GM19468 (cell line): ENCODE measurements around the gene ERC2.

Source experiments
- ATAC-seq: cut with Tn5 transposase; IDR thresholded peaks from one replicate; pipeline ENCODE4 v1.9.1; 2021; ENCODE audit warnings: mild to moderate bottlenecking, moderate library complexity, moderate number of reproducible peaks; ENCODE audit not compliant: unreplicated experiment; ENCODE audit errors: extremely low read depth

ERC2 gene

DNA sequence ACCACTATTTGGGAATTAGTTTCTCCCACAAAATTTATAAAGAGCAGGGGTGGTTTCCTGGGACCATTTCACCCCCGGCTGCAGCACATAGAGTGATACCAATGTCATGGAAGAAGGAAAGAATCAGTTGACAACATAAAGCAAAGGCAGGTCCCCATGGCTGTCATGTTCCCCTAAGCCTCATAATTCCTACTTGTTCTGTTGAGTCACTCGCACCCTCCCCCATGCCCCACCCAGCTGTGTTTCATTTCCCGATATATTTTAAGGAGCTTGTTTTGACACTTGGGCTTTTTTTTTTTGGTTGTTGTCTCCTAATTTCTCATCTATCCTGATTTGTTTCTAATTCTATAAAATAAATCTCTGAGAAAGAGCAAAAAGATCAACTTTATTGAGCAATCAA, 24.9 kb downstream of the ERC2 start:
- ATAC-seq, result no peak

DNA sequence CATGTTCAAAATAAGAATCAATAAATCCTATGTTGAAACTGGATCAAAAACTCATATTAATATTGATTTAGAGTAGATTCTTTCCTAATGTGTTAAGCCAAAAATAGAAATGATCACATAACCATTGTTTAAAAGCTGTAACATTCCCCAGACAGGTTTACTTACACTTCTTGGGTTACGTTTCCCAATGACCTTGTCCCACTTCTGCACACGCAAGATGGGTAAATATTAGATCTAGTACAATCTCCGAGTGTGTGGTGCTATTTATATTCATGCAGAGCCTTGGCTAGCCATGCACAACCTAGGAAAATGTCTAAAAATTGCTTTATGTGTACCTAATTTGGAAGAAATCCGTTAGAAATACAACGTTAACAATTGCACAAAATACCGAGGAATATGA, 39.6 kb downstream of the ERC2 start:
- no peak for ATAC-seq

GRCh38 chr3:56424885-56425284, 43.4 kb downstream of the ERC2 start:
- ATAC-seq, result no peak

DNA sequence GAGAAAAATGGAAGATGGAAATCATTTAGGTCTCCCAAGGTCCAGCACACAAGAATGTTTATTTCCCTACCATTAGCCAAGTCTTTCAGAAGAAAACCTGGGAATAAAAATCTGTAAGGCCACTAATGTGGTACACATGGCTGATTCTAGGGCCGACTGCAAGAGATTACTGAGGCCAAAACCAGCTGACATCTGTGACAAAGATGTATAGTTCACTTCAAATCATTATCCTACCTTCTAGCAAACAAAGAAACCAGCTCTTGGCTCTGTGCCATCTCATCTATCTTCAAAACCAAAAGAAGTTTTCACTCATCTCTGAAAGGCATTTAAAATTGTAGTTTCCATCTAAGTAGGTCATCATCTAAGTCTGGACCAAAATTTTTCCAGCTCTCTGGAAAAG, 43.9 kb downstream of the ERC2 start:
- no peak for ATAC-seq

- ATAC-seq, result no peak
Observed at GRCh38 chr3:56423661-56424099, 44.6 kb downstream of the ERC2 start.

DNA sequence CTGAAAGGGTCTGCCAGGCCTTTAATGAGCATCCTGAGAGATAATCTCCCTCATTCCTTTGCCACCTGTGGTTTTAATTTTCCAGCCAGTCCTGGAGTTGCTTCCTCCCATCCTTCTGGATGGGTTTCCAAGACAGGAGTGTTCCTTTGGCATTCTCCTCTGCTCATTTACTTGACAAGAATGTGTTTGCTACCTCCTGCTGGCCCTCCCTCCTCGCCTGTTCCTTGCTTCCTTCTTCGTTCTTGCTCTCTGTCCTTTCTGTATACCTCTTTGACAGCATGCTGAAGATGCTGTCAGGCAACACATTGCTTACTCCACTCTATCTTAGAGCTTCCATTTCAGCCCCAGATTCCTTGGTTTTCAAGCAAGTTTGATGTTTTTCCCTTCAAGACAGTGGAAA, 46.0 kb downstream of the ERC2 start:
- no peak for ATAC-seq

DNA sequence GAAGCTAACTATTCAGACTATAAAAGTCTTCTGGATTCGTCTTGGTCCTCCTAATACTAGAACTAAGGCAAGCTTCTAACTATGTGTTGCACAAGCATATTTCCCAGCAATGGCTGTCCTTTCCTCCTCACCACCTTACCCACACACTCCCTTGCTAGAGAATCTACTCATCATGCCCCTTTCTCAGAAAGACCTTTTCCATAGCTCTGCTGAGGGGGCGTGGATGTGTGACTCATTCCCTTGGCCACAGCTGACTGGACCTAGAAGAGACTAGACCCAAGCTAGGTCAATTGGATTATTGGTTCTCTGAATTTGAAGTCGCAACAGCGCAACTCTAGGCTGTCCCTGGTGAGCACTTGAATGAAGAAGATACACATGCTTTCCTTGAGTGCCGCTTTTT, 47.1 kb downstream of the ERC2 start:
- ATAC-seq, result no peak

DNA sequence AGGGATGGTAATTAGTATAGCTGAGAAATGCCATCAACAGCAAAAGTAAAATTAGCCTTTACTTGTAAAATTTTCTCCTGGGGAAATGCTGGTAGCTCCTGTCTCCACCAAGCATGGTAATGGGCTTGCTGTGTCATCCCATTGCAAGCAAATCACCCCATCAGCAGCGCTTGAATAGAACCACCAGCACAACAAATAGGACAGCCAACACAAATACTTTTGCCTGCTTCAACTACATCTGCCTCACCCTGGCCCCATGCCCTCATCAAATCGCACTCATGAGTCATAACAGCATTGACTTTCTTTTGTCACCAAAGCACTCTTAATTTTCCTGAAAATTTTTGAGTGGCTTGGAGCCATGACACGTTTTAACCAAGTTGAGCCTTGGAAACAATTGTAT, 52.6 kb downstream of the ERC2 start:
- ATAC-seq, result no peak

DNA sequence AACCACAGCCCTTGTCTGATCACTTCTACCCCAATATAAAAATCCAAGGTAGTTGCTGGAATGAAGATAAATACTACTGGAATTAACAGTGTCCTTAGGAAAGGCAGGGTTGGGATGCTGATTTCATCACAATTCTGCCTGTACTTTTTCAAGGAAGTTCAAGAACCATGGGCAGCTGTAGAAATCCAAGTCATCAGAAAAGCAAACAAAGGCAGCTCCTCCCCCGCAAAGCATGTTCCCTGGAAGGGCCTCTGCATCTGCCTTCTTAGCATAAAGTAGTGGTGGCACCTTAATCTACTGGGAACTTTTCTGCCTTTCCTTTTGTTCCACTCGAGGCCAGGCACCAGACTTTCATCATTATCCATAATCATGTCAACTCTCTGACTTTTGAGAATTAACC, 54.4 kb downstream of the ERC2 start:
- no peak for ATAC-seq

DNA sequence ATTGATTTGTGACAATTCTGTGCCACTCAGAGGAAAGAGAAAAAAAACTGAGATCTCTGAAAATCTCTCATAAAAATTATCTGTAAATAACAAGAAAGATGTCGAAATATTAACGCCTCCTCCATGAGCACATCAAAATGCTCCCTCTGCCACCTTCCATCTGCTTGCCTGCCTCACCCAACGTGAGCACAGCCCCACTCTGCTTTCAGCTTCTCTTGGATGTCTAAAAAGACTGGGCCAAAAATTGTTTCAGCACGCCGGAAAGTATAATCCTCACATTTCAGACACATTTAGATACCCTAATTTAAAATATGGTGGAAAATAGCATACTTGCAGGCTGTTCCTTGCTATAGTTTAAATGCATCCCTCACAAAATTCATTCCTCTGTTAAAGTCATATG, 57.1 kb downstream of the ERC2 start:
- no peak for ATAC-seq

- no peak for ATAC-seq
Observed at GRCh38 chr3:56410576-56410975, 57.7 kb downstream of the ERC2 start.

- ATAC-seq, result no peak
Observed at GRCh38 chr3:56409790-56410189, 58.5 kb downstream of the ERC2 start.

- no peak for ATAC-seq
Observed at GRCh38 chr3:56408761-56409196, 59.5 kb downstream of the ERC2 start.

GRCh38 chr3:56406826-56407515, 61.3 kb downstream of the ERC2 start:
- no peak for ATAC-seq

DNA sequence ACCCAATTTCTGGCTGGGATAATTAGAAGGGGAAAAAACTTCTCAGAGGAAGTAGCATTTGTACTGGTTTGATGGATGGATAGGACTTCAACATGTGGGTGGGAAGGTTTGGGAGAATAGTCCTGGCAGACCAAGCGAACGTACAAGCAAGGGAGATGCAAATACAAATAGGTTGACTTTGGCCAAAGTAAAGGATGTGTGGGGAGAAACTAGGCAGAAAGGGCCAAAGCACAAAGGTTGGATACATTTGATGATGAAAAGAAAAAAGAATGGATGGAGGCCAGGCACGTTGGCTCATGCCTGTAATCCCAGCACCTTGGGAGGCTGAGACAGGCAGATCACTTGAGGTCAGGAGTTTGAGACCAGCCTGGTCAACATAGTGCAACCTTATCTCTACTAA, 63.4 kb downstream of the ERC2 start:
- ATAC-seq, result no peak

- ATAC-seq, result no peak
Observed at GRCh38 chr3:56398659-56399058, 69.6 kb downstream of the ERC2 start.

DNA sequence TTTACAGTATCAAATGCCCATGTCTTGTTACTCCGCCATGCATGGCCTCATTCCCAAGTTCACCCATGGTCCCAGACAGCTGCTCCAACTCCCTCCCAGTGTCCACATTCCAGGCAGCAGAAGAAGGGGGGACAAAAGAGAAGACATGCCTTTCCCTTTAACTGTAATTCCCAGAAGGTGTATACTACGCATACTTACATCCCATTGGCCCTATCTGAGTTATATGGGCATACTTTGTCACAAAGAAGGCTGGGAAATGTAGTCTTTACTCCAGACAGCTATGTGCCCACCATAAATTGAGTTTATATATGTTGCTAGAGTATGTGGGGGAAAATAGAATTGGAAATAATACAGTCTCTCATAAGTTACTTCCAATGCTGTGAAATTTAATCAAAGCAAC, 70.5 kb downstream of the ERC2 start:
- no peak for ATAC-seq

- ATAC-seq, result no peak
Observed at GRCh38 chr3:56389183-56389830, 79.0 kb downstream of the ERC2 start.

GRCh38 chr3:56383092-56383491, 85.2 kb downstream of the ERC2 start:
- no peak for ATAC-seq

- no peak for ATAC-seq
Observed at GRCh38 chr3:56379723-56380287, 88.5 kb downstream of the ERC2 start.

GRCh38 chr3:56375654-56376053, 92.6 kb downstream of the ERC2 start:
- no peak for ATAC-seq

DNA sequence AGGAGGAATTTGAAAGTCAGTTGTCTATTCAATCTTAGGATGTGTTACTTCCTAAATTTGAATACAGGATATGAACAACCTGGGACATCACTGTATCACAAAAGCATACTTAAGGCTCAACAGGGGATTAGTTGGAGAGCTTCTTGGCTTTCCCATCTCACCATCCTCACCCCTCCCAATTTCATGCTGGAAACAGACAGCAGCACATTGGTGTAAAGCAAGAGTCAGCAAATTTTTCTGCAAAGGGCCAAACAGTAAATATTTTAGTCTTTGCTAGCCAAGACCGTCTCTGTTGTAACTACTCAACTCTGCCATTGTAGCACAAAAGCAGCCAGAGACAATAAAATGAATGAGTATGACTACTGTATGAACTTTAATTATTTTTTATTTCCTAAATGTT, 94.9 kb downstream of the ERC2 start:
- no peak for ATAC-seq
